ENCODE data around the gene RIPPLY3. TPM values are rescaled to one million over a fixed set of nuclear protein-coding genes. Genes with fewer than 3 reads are reported as not detected.

Gene RIPPLY3
- total RNA-seq, 2 donors from 2014 or later = not detected

DNA sequence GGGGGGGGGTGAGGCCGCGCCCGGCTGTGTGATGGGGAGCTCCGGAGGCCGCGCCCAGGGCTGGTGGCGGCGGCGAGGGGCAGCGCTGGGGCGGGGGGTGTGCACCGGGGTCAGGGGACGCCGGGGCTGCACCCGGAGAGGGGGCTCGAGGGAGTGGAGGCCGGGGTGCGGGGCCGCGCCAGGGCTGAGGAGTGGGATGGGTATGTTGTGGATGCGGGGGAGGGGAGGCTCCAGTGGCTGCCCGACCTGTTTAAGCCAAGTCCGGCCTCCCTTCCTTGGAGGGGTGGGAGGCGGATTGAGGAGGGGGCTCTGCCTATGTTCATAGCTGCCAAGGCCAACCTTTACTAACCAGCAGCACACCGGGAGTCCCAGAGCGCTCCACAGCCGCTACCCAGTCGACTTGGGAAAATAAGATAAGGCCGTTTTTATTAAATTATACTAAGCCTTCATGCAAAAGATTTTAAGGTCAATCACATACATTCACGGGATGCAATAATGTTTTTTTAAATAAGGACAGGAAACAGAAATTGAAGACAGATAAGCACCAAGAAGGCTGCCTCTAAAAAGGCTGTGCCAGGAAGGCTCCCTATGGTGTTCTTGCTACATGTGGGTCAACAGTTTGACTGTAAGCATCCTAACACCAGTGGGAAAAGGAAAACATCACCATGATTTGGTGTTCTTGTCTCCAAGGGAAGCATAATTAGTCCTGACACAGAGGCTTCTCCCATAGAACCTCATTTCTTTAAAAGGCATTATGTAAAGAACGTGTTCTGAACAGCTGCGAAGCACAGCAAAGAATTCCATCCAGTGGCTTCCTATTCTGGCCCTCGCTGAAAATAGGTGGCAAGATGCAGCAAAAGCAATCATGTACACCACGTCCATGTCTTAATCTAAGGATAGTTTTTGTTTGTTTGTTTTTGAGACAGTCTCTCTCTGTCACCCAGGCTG is 39.4 kb upstream of the RIPPLY3 start:
- TF ChIP-seq, protein P1, sequence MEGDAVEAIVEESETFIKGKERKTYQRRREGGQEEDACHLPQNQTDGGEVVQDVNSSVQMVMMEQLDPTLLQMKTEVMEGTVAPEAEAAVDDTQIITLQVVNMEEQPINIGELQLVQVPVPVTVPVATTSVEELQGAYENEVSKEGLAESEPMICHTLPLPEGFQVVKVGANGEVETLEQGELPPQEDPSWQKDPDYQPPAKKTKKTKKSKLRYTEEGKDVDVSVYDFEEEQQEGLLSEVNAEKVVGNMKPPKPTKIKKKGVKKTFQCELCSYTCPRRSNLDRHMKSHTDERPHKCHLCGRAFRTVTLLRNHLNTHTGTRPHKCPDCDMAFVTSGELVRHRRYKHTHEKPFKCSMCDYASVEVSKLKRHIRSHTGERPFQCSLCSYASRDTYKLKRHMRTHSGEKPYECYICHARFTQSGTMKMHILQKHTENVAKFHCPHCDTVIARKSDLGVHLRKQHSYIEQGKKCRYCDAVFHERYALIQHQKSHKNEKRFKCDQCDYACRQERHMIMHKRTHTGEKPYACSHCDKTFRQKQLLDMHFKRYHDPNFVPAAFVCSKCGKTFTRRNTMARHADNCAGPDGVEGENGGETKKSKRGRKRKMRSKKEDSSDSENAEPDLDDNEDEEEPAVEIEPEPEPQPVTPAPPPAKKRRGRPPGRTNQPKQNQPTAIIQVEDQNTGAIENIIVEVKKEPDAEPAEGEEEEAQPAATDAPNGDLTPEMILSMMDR (IDR thresholded peaks at IDR 0.05) = no peak
- H3K4me1 ChIP-seq (ENCODE audit: control insufficient read depth in 1 of 2, low read depth in 2 of 2) = peaks cover 5 to 17% of the 10 kb centered on the region in 2 donors
- H3K27me3 ChIP-seq (replicated peaks; ENCODE audit: insufficient read depth) = no peaks in the 10 kb centered on the region
- H3K4me3 ChIP-seq = peak overlapping the region; percentile 87
- H3K36me3 ChIP-seq = no peaks in the 10 kb centered on the region
- DNase-seq (ENCODE audit: low spot score) (no peak), ATAC-seq (ENCODE audit: insufficient number of reproducible peaks, low FRiP score, low read depth) (peak; percentile 34)
- H3K9me3 ChIP-seq = no peaks in the 10 kb centered on the region
- peak overlapping the region; percentile 65 to 79 for H3K27ac ChIP-seq

DNA sequence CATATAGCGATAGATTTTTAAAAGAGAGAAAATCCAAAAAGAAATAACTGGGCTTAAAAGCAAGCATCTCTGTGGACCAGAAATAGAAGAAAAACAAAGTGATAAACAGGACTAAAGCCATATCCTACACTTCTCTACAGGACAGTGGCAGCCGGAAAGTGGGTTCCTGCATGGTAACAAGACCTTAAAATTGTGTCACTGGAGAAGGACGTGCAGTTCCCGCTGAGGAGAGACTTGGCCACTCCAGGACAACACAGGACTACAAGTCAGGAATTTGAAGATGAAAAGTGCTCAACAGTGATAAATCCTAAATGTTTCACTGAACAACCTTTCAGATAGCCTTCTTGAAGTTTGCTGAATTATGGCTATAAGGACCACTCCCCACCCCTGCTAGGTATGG is 38.1 kb upstream of the RIPPLY3 start:
- no peaks in the 10 kb centered on the region for H3K27me3 ChIP-seq (replicated peaks; ENCODE audit: insufficient read depth)
- no peaks in the 10 kb centered on the region for H3K9me3 ChIP-seq
- TF ChIP-seq, protein P1 (IDR thresholded peaks at IDR 0.05) = no peak
- H3K27ac ChIP-seq = no peak overlapping the region
- ATAC-seq (ENCODE audit: insufficient number of reproducible peaks, low FRiP score, low read depth) (no peak), DNase-seq (ENCODE audit: low spot score) (no peak)
- no peak overlapping the region for H3K4me3 ChIP-seq
- H3K36me3 ChIP-seq = no peaks in the 10 kb centered on the region
- peaks cover 5 to 17% of the 10 kb centered on the region in 2 donors for H3K4me1 ChIP-seq (ENCODE audit: control insufficient read depth in 1 of 2, low read depth in 2 of 2)

DNA sequence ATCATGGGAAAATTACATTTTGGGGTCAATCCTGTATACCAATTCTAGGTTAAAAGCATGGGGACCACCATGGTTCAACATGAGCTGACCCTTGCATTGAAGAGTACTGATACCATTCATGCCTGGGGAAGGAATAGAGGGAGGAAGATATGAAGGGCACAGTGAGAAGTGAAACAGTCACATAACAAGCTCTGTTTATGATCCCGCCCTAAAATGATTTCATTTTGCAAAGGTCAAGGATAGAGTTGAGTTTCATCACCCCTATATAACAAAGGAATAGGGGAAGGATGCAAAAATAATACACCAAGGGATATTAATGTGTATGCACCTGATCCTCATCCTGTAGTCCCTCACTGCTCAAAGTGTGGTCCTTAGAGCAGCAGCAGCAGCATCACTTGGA is 37.5 kb upstream of the RIPPLY3 start:
- Histone ChIP-seq H3K27me3 (replicated peaks; ENCODE audit: insufficient read depth) (no peaks in the 10 kb centered on the region), H3K4me1 (ENCODE audit: control insufficient read depth in 1 of 2, low read depth in 2 of 2) (peaks cover 5 to 17% of the 10 kb centered on the region in 2 donors), H3K27ac (no peak overlapping the region), H3K4me3 (no peak overlapping the region), H3K36me3 (no peaks in the 10 kb centered on the region), H3K9me3 (no peaks in the 10 kb centered on the region)
- DNase-seq (ENCODE audit: low spot score) (no peak), ATAC-seq (ENCODE audit: insufficient number of reproducible peaks, low FRiP score, low read depth) (no peak)
- TF ChIP-seq, protein P1 (IDR thresholded peaks at IDR 0.05) = no peak

DNA sequence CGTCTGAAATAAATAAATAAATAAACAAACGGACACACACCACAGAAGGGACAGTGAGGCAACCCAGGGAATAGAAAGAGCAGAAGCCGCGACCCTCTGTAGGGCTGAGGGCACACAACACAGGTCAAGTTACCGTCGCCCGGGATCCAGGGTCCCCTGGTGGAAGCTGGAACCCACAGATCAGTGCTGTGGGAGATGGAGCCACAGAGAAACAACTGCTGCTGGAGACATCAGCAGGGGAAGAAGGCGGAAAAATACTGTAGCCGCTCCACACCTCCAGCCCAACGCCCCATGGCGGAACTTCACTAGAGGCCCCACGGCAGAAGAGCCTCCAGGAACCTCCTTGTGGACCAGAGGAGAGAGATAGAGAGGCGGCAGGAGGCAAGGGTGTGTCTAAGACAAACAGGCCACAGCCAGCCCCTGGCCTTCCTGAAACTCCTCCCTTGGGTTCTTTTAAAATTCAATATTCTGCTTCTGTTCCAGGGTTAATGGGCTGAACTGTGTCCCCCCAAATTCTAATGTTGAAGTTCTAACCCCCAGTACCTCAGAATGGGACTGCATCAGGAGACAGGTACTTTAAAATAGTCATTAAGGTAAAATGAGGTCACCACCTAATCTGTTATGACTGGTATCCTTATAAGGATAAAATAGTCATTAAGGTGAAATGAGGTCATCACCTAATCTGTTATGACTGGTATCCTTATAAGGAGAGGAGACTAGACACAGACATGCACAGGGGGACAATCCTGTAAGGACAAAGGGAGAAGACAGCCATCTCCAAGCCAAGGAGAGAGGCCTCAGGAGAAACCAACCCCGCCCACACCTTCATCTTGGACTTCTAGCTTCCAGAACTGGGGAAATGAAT is 32.3 kb upstream of the RIPPLY3 start:
- Histone ChIP-seq H3K36me3 (no peaks in the 10 kb centered on the region), H3K4me3 (no peak overlapping the region), H3K9me3 (no peaks in the 10 kb centered on the region), H3K27ac (no peak overlapping the region), H3K4me1 (ENCODE audit: control insufficient read depth in 1 of 2, low read depth in 2 of 2) (peaks cover 0 to 9% of the 10 kb centered on the region in 2 donors), H3K27me3 (replicated peaks; ENCODE audit: insufficient read depth) (no peaks in the 10 kb centered on the region)
- TF ChIP-seq, protein P1 (IDR thresholded peaks at IDR 0.05) = no peak
- no peak for DNase-seq (ENCODE audit: low spot score)
- no peak for ATAC-seq (ENCODE audit: insufficient number of reproducible peaks, low FRiP score, low read depth)

DNA sequence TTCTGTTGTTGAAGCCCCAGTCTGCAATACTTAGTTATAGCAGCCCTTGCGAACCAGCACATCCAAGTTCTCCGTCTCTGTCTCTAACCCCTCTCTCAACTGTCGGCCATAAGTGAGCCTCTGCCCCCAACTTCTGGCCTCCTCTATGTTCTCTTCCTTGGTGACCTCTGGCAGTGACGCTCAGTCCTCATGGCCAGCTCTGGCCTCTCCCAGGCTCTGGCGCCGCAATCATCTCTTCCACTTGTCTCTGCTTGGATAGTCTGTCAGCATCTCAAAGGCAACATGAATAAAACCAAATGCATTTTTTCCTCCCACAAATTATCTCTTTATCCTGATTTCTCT is 31.7 kb upstream of the RIPPLY3 start:
- no peak overlapping the region for H3K4me3 ChIP-seq
- DNase-seq (ENCODE audit: low spot score) = no peak
- no peak overlapping the region for H3K27ac ChIP-seq
- TF ChIP-seq, protein P1 (IDR thresholded peaks at IDR 0.05) = no peak
- H3K27me3 ChIP-seq (replicated peaks; ENCODE audit: insufficient read depth) = no peaks in the 10 kb centered on the region
- no peaks in the 10 kb centered on the region for H3K36me3 ChIP-seq
- no peak for ATAC-seq (ENCODE audit: insufficient number of reproducible peaks, low FRiP score, low read depth)
- H3K4me1 ChIP-seq (ENCODE audit: control insufficient read depth in 1 of 2, low read depth in 2 of 2) = peaks cover 0 to 11% of the 10 kb centered on the region in 2 donors
- no peaks in the 10 kb centered on the region for H3K9me3 ChIP-seq

All from thoracic aorta (tissue), 2 donors.